Renal pelvis (tissue), 4 donors: Measurements from ENCODE around the gene MCL1. TPM values are rescaled to one million over a fixed set of nuclear protein-coding genes. Genes with fewer than 3 reads are reported as not detected.
"Not testable (repeated sequence)": the region's sequence is repeated elsewhere in the genome, so short reads cannot be mapped to it uniquely, and the experiment has no call there.

ENCODE experiments used
- DNase-seq: peaks from one replicate; pipeline ENCODE4 v3.0.0-alpha.2; 2013
- polyA plus RNA-seq, 3 donors: library from polyadenylated mRNA; unstranded; fragments of 120-200 nt; gene quantifications; one replicate each; pipeline ENCODE4 v1.2.1, GENCODE V29; 2013; ENCODE audit not compliant: insufficient read length in 3 of 3

The MCL1 gene
- polyA plus RNA-seq, 3 donors = 149 to 153 (median 150) TPM

DNA sequence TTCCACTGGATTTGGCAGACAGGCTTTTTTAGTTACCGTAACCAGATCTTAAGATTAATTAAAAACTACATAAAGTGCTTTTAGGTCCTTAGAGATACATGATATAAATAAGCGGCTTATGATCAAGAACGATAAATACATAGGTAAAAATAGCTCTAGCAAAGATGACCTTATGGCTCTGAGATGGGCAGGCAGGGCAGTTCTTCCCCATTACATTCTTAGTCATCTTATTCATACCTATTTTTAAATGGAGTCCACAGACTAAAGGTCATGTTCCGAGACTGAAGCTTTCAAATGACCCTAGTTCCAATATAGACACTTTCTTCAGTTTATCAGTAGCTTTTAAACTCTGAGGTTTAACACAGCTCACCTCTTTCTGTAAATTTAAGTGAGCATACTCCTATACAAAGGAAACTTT is 4.3 kb downstream of the MCL1 start:
- no peak for DNase-seq

DNA sequence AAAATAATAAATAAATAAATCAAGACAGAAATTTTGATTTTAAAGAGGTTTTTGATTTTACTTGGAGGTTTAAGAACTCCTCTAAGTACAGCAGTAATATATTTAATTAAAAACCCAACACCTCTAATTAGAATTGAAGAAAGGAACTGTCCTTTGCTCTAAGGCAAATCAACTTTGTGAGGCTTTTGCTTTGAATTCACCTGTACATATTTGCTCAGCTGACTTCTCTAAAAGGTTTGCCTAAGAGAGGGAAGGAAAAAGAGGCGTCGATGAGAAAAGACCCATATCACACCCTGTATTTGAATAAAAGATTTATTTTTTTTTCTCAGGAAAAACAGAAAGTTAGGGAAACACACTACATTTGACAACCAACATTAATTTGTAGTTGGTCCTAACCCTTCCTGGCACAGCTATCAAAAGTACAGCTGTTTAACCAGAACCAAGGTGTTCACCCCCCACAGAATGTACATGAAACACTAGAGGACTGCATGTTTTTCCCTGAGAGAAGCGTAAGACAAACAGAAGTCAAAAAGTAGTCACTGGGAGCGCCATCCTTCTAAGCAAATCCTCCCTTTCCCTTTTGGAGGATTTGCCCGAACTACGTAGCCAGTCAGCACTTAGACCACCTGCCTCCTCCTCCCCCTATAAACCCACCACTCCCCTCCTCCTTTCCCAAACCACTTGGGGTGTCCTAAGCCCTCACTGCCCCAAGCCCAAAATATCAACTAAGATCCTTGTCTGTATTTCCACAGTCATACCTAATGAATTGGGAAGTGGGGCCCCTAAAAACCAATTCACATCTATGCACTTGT is 4.9 kb downstream of the MCL1 start:
- no peak for DNase-seq

DNA sequence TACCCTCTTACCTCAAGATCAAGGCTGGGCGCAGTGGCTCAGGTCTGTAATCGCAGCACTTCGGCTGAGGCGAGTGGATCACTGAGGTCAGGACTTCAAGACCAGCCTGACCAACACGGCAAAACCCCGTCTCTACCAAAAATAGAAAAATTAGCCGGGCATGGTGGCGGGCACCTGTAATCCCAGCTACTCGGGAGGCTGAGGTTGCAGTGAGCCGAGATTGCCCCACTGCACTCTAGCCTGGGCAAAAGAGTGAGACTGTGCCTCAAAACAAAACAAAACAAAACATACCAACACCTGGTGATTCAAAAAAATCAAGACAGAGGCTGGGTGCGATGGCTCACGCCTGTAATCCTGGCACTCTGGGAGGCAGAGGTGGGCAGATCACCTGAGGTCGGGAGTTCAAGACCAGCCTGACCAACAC is 5.8 kb downstream of the MCL1 start:
- not testable (repeated sequence) for DNase-seq

DNA sequence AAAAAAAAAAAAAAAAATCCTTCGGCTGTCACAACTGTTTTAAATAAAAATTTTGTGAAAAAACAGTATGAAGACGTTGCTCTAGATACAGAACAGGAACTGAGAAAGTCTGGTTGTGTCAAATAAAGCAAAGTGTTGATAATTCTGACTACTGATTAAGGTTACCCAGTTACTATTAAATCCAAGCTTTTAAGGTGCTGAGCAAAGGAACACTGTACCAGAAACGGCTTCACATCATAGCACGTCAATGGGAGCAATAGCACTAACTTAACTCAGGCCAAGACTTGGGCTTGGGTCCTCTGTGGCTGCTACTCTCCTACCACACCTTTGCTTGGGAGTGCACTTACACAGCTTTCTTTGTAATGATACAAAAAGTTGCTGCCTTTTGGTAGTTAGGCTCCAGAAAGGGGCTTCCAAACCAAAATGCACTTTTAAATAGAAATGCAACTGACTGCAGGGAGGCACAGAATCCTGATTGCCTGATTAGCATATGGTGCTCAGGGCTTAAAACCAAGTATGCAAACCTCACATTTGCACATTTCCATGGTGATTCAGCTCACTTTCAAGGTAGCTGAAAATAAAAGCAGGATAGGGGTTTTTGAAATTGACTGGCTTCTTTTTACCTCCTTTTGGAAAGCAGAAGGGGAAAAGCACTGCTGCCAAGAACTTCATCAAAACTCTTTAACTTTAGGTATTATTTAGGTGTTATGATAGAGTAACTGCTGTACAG is 6.3 kb downstream of the MCL1 start:
- no peak for DNase-seq

DNA sequence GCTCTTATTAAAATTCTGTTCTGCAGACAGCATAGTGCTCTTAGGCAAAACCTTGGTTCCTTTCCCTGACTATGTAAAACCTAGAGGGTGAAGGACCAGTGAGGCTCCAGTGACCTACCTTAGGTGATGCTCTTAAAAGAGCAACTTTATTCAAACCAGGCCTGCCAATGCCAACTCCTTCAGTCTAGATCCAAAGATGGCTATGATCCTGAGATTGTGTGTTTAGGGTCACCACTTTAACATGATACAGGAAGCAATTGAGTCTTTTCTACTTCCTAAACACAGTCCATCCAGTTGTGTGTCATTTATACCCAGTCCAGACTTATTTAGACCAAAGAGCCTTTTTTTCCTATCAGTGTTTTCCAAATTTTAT is 10.8 kb downstream of the MCL1 start:
- no peak for DNase-seq

DNA sequence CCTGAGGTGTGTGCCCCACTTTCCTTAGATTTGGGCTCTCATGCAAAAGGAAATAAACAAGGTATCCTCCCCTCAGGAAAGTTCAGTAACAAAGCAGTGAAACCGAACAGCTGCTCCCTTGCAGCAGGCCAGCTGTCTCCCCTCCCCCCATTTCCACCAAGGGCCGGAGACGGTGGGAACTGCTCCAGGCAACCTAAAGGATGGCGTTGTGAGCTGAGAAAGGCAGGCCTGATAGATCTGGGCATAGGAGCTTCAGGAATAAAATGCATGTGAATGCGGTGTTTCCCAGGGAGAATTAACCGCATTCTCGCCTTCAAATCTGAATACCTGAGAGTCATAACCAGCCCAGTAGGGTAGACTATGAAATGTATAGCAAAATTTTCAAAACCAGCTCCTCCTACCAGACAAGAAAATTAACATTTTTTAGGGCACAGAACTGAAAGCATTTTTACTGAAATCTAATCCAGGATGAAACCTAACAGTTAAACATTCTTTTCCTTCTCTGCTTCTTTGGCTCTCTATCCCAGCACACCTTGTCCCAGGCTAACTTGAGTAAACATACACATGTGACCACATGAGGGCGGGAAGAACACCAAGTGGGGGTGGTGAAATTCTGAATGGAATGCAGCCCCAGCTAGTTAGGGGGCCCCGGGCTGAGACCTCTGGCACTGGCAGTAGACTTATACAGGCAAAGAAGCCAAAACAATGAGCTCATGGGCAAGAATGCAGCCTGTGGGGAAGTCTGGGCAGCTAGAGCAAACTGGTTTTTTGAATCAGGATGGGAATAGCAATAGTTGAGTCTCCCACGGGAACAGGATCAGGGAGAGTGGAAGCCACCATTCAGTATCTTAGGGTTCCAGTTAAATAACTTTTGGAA is 11.5 kb downstream of the MCL1 start:
- DNase-seq = peak; percentile 93

DNA sequence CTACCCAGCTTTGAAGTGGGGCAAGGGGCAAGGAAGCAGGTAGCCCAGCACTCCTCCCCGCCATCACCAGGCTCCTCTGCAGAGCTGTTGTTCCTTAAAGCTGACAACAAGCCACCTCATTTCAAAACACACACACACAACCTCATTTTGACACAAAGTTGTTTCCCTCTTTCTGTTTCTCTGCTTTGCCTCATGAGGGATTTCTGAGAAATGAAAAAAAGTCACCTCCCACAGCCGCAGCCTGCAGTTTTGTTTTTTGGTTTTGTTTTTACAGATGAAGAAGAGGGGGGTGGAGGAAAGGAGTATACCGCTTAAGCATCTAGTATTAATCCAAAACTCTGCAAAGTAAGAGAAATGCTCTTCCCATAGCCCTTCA is 12.1 kb downstream of the MCL1 start:
- no peak for DNase-seq

DNA sequence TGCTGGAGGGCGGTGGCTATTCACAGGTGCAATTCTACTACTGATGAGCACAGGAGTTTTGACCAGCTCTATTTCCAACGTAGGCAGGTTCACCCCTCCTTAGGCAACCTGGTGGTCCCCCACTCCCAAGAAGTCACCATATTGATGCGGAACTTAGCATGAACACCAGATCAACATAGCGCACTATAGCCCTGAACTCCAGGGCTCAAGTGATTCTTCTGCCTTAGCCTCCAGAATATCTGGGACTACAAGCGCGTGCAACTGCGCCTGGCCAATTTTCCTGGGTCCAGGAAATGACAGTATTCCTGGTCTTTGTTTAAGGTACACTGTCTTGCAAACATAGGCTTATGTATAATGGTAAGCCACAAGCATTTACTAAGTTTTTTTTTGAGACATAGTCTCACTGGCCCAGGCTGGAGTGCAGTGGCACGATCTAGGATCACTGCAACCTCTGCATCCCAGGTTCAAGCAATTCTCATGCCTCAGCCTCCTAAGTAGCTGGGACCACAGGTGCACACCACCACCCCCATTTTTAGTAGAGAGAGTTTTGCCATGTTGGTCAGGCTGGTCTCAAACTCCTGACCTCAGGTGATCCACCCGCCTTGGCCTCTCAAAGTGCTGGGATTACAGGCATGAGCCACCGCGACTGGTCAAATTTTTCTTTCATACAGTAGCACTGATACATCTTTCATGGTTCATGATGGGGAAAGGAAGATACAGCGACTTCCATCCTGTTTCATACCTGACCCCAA is 12.6 kb downstream of the MCL1 start:
- DNase-seq = no peak

DNA sequence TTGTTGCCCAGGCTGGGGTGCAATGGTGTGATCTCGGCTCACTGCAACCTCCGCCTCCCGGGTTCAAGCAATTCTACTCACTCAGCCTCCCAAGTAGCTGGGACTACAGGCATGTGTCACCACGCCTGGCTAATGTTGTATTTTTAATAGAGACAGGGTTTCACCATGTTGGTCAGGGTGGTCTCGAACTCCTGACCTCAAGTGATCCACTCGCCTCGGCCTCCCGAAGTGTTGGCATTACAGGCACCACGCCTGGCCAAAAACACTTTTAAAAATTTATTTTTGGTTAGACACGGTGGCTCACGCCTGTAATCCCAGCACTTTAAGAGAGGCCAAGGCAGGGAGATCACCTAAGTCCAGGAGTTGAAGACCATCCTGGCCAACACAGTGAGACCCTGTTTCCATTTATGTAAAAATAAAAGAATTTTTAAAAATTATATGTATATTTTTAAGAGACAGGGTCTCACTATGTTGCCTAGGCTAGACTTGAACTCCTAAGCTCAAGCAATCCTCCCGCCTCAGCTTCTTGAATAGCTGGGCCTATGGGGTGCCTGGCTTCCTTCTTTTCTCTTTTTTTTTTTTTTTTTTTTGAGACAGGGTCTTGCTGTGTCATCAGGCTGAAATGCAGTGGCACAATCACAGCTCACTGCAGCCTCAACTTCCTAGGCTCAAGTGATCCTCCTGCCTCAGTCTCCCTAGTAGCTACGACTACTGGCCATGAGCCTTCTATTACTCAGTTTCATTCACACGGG is 14.0 kb downstream of the MCL1 start:
- DNase-seq = not testable (repeated sequence)

DNA sequence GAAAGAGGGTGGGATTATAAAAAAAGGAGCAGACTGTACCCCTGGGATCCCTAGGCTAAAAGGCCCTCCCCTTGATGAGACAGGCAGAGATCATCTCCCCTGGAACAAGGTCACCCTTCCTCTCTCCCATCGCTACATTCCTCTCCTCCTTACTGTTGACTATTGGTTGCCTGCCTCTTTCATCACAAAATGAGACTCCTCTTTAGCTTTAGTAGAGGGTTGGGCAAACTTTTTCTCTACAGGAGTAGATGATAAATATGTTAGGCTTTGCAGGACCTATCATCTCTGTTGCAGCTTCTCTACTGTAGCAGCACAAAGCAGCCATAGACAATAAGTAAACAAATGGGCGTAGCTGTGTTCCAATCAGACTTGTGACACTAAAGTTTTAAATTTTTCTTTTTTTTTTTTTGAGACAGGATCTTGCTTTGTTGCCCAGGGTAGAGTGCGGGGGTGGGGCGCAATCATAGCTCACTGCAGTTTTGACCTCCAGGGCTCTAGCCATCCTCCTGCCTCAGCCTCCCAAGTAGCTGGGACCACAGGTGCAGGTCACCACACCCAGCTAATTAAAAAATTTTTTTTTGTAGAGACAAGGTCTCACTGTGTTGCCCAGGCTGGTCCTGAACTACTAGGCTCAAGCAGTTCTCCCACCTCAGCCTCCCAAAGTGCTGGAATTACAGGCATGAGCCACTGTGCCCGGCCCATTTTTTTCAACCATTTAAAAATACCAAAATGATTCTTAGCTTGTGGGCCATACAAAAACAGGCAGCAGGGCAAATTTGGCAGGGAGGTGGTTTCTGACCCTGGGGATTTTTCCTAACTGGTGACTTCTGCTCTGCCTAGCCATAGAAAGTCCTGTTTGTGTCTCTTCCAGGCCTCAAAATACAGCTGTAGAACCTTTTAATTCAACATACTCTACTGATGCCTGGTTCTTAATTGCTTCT is 15.1 kb downstream of the MCL1 start:
- DNase-seq = no peak

DNA sequence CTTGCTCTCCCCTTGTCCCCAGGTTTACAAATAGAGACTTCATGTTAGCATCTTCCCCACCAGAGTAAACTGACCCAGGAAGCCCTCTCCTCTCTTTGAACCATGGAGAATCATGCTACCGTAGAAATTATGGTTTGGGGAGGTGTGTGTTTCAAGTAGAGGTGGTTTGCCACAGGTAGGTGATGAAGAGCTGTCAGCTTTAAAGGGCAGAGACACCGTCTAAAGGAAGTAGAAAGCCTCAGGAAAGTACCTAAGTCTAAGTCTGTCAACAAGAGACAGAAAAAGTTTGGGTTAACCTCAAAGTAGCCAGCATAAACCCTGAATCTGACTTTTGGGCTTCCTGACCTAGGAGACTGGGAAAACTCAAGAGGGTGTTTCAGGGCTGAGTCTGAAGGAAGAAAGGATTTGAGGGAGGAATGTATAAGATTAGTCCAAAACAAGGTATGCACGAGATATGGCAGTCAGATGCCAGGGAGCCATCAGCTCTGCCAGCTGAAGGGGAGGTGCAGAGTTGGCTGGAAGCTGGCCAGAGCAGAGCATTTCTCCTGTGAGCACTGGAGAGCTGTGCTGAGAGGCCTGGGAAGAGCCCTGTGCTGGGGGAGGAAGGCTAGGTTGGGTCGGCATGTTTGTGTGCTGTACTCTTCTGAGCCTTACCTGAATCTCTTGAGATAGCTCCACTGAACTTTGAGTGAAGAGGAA is 15.9 kb downstream of the MCL1 start:
- DNase-seq = no peak

DNA sequence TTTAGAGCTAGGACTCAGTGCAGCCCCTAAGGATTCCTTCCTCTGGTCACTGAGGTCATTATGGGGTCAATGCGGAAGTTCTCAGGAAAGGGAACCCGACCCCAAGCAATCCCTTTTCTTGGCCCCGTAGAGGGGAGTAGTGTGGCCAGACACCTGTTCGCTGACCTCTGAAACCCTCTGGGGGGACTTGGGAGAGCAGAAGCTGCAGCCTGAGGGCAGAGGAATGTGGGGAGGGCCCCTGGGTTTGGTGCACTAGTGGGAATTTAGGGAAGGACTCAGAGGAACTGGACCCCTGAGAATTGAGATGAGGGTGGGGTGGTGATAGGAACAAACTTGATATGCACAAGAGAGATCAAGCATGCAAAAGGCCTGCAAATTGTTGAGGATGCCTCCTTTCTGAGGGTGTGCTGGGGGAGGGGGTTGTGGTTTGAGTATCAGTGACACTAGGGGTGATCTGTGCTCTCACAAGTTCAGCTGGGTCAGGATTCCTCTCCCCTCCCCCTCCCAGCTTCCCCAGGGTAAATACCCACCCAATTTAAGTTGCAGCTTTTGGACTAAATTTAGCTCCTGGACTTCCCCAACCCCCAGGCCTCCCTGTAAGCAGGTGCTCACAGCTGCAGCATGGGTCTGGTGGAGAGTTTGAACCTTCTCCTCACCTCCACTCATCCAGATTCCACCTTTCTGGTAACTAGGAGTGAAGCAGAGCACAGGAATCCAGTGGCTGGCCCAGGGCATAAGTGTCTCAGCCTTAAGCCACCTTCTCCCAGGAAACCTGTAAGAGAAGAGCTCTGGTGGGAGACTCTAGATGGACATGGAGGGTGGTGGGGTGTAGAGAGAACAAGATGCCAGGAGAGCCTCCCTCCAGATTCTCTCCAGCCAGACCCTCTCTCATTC is 16.7 kb downstream of the MCL1 start:
- DNase-seq = no peak

DNA sequence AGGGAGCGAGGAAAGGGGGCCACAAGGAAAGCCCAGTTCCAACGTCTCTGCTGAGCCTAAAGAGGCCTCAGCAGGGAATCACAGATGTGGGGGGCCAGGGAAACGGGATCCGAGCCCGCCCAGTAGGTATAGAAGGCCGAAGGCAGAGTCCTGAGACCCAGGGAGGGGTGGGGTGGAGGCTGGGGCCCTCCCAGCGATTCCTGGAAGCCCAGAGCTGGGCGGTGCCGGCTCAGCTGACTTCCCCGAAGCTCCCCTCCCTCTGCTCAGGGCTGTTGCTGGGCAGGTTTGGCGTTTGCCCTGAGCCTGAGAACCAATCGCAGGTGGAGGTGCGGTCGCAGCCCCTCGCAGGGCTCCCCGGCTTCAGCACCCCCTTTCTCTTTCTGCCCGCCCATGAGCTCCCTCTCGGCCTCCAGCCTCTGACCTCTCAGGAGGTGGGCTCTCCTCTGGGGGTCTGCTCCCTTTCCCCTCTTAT is 17.4 kb downstream of the MCL1 start:
- DNase-seq = peak; percentile 92

DNA sequence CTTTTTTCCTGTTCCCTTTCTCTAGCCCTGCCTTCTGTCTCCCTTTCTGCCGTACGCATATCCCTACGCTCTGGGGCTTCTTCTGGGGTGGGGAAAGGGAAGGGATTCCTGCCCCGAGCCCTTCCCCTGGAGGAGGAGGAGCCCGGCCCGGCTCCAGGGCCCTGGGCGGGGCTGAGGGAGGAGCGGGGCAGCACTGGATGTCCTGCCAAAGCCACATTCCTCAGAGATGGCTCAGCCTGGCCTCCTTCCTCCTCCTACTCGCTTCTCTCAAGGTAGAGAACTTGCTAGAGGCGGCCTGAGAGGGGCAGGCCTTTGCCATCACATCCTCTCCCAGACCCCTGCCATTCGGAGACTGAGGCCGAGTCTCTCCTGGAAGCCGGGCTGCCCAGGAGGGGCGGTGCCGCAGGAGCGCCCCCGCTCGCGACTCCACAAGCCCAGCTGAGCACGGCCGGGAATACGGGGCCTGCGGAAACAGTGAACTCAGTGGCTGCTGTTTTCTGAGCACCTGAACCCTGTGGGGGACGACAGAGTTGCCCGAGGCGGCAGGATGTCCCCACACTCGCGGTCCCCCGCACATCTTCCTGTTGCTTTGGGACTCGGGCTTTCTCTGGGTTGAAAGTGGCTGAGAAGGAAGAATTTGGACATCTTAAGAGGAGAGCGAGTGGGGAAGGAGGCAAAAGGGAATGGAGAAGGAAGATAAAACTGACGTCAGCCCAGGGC is 18.0 kb downstream of the MCL1 start:
- DNase-seq = peak; percentile 94

DNA sequence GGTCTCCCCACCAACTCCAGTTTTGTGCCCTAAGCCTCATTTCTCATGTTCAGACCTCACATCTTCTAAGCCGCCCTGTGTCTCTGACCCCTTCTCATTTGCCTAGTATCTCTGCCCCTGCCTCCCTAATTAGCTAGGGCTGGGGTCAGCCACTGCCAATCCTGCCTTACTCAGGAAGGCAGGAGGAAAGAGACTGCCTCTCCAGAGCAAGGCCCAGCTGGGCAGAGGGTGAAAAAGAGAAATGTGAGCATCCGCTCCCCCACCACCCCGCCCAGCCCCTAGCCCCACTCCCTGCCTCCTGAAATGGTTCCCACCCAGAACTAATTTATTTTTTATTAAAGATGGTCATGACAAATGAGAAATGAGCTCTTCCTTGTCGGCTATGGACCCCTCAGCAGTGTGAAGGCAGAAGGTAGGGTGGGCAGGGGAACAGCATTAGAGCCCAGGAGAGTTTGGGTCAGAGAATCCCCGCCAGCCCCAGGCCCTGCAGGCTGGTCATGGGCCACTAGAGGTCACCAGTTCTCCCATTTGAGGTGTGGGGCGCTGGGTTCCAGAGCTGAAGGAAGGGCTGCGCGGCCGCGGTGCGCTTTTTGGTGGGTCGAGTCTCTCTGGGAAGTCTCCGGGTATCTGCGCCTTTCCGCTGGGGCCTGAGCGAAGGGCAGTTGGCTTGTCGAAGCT is 18.7 kb downstream of the MCL1 start:
- DNase-seq = peak; percentile 86

DNA sequence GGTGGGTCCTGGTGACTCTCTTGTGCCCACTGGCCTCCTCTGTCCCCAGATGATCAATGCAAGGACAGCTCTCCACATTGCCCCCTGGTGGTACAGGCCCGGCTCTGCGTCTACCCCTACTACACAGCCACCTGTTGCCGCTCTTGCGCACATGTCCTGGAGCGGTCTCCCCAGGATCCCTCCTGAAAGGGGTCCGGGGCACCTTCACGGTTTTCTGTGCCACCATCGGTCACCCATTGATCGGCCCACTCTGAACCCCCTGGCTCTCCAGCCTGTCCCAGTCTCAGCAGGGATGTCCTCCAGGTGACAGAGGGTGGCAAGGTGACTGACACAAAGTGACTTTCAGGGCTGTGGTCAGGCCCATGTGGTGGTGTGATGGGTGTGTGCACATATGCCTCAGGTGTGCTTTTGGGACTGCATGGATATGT is 19.4 kb downstream of the MCL1 start:
- no peak for DNase-seq

DNA sequence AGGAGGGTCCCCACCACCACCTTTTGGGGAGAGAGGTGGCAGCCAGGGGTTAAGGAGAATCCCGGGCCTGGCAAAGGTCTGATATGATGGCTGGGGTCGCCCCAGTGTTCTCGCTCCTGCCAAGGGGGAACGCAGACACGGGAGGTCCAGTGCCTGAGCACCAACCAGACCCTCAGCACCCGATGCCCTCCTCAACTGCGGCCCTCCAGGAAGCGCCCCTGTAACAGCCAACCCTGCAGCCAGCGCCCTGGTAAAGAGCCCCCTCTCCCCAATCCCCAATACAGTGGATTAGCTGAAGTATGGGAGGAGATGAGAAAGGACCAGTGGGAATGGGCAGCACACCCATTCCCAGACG is 19.8 kb downstream of the MCL1 start:
- DNase-seq = no peak
